Raji (cell line): ENCODE data around the gene MED26.

Experiments
- POLR2A ChIP-seq: IDR thresholded peaks from 2 replicates; pipeline ENCODE4 v1.6.1; 2011; ENCODE audit warnings: low read depth, low read length, control low read depth; ENCODE audit not compliant: insufficient read depth

The MED26 gene

DNA sequence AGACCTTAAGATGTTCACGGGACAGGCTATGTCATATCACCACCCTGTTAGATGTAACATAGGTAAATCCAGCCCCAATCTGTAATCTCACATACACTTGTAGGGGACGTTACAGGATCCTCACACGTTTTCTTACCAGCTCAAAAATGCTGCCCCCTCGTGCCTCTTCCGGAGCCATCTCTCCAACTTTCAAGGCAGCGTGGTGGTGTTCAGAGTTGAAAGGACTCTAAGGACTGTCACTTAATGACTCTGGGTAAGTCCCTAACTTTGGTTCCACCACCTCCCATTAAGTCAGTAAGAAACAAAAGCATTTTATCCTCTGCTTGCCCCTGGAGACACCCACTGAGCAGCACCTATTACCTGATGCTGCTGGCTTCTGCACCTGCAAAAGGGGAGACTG is 4.4 kb downstream of the MED26 start:
- no peak for TF ChIP-seq POLR2A

DNA sequence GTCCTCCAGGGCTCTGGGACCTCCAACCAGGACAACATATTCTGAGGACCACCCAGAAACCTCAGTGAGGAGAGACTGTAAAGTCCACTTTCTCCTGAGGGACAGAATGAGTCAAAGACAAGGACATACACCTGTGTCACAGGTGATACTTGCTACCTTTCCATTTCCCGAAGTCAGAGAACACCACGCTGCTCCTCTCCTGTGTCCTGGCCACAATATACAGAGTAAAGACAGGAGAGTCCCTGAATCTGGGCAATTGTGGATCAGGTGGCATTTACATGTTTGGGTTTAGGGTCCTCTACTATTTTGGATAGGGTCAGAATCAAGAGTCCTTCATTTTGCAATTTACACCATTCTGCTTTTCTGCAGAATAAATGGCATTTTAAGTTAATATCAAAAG is 4.9 kb downstream of the MED26 start:
- no peak for TF ChIP-seq POLR2A

DNA sequence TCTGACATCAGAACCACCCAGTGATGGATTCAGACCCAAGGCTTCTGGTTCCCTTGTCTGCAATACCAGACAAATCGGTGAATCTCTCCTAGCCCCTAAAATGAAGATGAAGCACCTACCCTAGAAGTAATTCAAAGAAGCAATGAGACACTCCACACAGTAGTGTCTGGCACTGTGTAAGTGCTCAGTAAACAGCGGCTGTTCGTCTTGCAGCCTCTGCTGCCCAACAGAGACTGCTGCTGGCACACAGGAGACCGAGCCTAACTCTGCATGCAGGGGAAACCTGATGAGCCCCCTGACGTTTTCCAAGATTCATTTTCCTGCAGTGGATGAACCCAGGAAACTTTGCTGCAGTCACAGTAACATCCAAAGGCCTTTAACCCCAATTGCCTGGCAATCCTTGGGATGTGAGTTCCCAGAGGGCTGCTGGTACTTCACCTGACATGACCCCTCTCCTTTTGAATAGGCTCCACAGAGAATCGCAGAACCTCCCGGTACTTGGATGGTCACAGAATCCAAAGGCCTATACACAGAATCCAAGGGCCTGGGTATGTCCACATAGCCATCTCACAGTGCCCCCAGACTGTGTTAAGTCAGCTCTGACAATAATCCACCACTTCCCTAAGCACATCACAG is 6.7 kb downstream of the MED26 start:
- no peak for TF ChIP-seq POLR2A

DNA sequence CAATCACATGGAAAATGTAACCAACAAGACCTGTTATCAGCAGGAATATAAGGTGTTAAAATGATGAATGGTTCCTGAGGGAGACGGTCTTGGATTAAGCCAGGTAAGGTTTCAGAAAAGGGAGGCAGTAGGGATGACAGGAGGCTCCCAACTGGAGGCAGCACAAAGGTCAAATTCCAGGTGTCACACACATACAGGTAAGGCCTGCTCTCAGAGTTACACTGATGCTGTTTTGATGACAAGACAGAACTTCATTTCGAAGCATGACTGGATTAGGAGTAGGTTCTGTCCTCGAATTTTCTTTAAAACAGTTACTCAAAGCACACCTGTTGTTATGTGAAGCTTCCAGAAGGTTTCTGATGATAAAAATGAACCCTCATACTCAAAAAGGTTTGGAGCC is 7.4 kb downstream of the MED26 start:
- TF ChIP-seq POLR2A: no peak

DNA sequence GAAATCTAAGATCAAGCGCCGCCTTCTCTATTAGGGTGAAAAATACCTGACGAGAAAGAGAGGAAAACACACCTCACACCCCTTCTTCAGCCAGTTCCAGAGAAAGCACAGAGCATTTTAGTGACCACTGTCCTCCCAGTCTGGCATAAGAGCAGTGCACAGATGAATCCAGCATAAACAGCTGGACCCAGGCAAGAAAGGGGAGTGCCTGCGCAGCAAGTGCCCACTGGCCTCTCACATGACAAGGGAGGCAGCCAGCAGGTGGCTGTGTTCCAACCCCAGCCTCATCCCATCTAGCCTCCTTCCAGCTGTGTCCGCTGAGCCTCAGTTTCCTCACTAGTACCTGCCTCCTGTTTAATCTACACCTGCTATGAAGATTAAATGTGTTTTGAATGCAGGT is 8.0 kb downstream of the MED26 start:
- no peak for TF ChIP-seq POLR2A

DNA sequence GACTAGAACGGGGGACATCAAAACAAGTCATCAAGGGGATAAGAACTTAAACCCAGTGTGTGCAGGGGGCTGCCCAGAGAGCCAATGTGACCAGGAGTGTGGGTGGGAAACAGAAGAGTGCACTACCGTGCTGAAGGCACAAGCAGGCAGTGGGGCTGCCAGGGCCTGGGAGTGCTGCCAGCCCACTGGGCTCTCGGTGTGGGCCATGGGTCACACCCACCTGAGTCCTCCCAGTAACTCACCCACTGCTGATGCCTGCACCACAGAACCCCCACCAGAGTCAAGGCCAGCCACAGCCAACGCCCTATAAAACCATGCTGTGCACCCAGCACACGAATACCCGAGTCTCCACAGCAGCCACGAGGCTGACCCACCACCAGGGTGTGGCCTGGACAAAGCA is 8.5 kb downstream of the MED26 start:
- TF ChIP-seq POLR2A: no peak

DNA sequence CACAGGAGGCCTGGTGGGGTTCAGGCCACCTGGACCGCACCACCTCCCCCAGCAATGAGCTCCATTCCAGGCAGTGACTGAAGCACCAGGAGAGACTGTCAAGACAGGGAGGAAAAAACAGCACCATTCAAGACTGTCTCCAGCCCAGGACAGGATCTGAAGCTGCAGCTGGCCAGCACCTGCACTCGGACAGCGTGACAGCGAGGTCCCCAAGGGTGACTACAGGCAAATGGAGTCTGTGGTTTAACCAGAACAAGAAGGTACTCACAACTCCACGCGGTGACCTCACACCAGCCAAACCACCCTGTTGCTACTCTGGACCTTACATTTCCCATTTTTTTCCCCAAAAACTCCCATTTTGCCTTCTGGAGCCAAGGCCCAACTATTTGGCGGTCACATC is 9.8 kb downstream of the MED26 start:
- no peak for TF ChIP-seq POLR2A

DNA sequence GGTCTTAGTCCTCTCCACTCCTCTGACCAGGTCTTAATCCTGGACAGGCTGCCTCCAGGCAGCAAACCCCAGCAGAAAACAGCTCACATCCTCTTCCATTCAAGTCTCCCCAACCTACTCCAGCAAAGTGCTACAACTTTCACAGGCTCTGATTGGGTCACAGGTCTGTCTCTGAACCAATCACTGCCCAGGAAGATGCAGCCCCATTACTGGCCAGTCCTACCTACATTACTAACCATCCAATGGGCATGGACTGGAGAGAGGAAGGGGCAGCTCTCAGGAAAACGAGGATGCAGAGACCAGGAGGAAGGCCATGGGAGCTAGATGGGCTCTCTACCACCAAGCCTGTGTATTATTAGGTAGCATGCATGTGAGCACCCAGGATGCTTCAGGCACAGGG is 12.2 kb downstream of the MED26 start:
- no peak for TF ChIP-seq POLR2A

DNA sequence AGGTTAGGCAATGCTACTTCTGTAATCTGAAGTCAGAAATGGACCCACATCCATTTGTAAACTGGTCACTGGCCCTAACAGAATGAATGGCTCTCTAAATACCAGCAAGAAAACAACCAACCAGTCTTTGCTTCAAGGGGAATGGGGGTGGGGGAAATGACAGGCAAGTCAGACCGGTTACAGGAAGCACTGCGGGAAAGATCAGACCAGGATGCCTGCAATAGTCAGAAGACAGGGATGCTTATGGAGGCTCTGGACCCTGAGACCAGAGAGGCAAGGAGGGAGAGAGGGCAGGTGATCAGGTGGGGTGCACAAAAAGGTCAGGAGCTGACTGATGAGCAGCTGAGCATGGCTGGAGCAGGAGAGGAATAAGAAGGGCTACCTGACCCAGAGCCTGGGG is 13.1 kb downstream of the MED26 start:
- TF ChIP-seq POLR2A: no peak

DNA sequence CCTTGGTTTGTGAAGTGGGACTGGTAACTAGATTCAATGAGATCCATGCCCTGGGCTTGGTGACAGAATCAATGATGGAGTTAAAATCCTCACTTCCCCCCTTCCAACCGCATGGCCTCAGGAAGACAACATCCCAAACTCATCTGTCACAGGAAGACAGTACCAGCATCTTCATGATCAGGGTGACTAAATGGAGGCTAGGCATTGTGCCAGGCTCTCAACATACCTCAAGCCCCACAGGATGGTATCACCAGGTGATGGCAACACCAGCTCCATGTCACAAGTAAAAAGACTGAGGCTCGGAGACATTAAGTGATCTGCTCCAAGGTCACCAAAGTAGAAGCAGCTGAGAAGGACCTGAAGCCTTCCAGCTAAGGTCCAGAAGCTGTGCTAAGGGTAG is 14.2 kb downstream of the MED26 start:
- TF ChIP-seq POLR2A: no peak

DNA sequence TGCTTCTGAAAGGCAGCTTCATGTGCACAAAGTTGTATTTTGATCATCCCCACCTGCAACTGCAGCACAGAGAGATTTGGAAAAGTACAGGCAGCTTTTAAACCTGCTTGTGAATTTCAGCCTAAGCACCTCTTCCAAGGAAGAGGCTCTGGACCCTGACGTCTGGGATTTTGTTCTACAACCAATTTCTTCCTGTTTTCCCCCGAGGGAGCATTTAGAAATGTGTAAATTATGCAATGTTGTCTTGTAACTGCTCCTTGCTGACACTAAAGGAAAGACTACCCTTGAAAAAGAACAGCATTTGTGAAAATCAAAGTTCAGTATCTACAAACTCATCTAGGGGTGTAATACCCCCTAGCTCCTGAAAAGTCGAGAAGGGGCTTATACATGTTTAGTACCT is 15.4 kb downstream of the MED26 start:
- no peak for TF ChIP-seq POLR2A

DNA sequence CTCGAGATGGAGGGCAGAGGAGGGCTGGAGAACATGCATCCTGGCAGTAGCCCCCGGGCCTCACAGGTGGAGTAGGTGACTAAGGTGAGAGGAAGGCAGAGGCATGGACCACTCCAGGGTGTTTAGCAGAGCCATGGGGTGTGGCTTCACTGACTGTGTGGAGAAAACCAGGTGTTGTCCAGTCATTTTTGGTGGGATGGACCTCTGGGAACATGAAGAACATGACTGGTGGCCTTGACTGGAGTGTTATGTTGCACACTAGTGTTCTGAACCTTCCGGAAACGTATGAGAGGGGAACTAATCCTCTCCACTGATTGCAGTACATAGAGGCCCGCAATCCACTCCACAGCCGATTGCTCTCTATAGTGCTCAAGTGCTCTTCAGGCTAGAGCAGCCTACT is 16.9 kb downstream of the MED26 start:
- no peak for TF ChIP-seq POLR2A

DNA sequence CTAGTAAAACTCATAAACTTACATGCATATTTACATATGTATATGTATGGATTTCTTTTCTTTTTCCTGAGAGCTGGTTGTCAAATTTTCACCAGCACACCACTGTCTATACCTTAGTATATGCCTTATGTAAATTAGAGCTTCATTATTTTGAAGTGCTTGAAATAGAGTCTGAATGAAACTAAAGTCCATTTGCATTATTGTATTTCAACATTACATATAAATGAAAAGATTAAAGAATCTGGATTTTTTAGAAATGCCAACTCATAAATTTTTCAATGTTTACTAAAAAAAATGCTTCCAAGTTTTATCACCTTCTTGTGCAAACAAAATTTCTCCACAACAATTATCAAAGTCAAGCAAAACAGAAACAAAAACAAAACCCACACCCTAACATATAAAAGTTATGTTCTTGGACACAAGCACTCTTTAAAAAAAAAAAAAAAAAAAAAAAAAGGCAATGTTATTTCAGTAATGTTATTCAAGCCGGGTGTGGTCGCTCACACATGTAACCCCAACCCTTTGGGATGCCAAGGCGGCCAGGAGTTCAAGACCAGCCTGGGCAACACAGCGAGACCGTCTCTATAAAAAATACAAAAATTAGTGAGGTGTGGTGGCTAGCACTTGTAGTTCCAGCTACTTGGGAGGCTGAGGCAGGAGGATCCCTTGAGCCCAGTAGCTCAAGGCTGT is 18.3 kb downstream of the MED26 start:
- TF ChIP-seq POLR2A: no peak

DNA sequence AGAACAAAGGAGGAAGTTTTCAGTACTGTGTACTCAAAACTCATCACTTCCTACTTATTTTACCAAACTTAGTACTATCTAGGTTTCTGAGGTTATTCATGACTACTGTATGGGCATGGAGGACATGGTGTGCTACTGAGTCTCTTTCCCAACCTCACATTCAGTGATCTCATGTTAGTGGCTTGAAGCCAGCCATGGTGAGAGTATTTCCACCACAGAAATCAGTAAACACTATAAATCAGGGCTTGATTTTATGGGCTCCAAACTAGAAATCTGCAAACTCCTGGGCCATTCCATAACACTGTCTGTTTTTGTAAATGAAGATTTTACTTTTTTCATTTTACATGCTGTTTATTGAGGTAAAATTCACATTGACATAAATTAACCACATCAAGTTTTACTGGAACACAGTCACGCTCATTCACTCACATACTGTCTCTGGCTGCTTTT is 19.7 kb downstream of the MED26 start:
- TF ChIP-seq POLR2A: no peak

DNA sequence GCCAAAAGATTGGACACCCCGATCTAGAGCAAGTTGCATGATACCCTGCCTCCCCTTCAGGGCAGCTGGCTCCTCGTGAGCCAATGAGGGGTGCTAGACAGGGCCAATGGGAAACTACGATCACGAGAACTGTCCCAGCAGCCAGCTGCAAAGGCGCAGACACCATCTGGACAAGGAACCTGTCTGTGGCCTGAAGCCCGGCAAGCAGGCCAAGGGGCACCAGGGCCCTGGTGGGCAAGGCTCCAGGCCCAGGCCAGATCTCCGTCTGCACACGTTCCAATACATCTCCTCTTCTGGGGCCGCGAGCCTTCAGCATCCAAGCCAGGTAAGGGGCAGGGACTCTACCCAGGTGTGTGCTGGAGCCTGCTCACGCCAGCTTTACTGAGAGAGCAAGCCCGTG is 20.2 kb downstream of the MED26 start:
- no peak for TF ChIP-seq POLR2A

DNA sequence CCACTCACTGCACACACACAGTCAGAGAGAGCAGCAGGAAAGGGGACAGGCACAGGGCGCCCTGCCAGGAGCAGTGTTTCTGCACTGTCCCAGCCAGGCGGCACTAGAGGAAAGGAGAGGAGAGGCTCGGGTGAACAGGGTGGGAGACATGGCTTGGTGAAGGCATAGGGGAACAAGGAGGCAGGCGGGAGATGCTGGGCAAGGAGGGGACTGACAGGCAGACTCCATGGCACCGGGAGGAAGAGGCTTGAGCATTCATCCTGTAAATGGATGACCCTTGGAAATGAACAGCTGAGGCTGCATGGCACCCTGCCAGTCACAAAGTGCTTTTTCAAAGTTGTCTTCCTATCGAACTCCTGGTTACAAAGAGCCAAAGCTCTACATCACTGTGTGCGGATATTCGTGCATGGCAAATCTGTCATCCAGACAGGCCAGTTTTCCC is 22.4 kb downstream of the MED26 start:
- TF ChIP-seq POLR2A: no peak

DNA sequence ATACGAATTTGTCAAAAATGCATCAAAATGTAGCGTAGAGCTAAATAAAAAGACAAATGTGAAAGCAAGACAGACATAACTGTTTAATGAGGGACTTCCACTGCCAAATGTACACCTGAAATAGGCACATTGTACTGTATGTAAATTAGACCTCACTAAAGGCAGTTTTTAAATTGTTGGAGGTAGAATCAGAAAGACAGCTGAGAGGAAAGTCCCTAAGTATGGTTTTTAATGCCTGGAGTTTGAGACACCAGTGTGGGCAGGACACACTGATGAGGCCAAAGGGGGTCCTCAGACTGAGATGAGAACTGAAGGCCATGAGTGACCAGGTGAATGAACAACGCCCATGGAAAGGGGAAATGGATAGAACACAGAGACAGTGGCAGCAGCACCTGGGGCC is 22.9 kb downstream of the MED26 start:
- no peak for TF ChIP-seq POLR2A
